SU-DHL-6 (cell line): ENCODE data around the gene FPGS.

Source experiments
- CTCF ChIP-seq: fragments of 200-600 bp; sonication (generic); IDR thresholded peaks from one replicate; pipeline ENCODE4 v1.5.1; 2017; ENCODE audit warnings: antibody characterized with exemption, mild to moderate bottlenecking, low read length, moderate library complexity; ENCODE audit not compliant: insufficient read depth, poor library complexity, severe bottlenecking
- EZH2phosphoT487 ChIP-seq: fragments of 200-600 bp; sonication (generic), shearing (Covaris generic); conservative IDR thresholded peaks from 2 replicates; pipeline ENCODE4 v1.6.1; 2018; ENCODE audit warnings: mild to moderate bottlenecking, antibody characterized with exemption, low read length, moderate library complexity, mixed read lengths

DNA sequence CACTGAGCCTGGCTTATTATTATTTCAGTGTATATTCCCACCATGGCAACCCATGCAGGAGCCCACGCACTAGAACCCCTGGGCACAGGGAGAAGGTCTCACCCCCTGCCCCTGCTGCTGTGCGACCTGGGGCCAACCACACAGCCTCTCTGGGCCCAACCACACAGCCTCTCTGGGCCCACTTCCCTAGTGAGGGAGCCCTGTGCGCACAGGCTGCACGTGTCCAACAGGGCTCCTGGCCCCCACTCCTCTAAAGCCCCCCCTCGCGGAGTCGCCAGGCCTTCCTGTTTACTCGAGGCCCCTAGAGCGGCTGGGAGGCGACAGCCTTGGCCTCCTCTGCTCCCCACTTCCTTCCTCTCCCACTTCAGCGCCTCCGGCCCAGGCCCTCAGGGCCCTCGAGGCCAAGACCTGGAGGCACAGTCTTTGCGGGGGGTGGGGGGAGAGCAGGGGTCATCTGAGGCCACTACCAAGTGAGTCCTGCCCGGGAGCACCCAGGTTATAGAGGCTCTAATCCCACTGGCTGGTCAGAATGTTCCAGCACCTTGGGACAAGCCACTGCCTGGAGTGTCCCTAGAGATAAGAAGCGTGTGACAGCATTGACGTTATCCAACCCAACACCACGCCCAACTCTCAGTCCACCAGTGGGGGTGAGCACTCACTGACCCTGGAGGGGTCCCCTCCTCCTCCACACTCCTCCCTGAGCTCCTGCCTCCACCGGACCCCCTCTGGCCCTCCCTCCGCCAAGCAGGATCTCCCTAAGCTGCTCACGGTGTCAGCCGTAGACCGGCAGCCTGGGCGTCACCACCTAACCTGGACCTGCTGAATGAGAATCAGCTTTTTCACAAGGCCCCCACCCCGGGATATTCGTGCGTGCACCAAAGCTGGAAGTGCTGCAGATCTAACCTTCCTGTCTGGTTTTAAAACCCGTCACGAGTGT is 59.7 kb downstream of the FPGS start:
- no peak for TF ChIP-seq CTCF
- TF ChIP-seq EZH2phosphoT487: no peak
